ENCODE measurements around the gene SPATC1L.

Gene SPATC1L

GRCh38 chr21:46193829-46194373 is 9.6 kb upstream of the SPATC1L start:
- no peak for TF ChIP-seq CTCF (conservative IDR thresholded peaks at IDR 0.05)
- no peak overlapping the region for H3K27ac ChIP-seq

GRCh38 chr21:46191686-46192575 is 7.7 kb upstream of the SPATC1L start:
- H3K27ac ChIP-seq = peak overlapping the region; percentile 98
- no peak for TF ChIP-seq CTCF (conservative IDR thresholded peaks at IDR 0.05)

- H3K27ac ChIP-seq = peak overlapping the region; percentile 98
- no peak for TF ChIP-seq CTCF (conservative IDR thresholded peaks at IDR 0.05)
These were observed 7.0 kb upstream of the SPATC1L start for GRCh38 chr21:46191257-46191685.

GRCh38 chr21:46190491-46191131 is 6.4 kb upstream of the SPATC1L start:
- H3K27ac ChIP-seq = peak overlapping the region; percentile 98
- TF ChIP-seq CTCF (conservative IDR thresholded peaks at IDR 0.05) = no peak

GRCh38 chr21:46189959-46190490 is 5.8 kb upstream of the SPATC1L start:
- H3K27ac ChIP-seq = peak overlapping the region; percentile 98

GRCh38 chr21:46189213-46189958 is 5.1 kb upstream of the SPATC1L start:
- TF ChIP-seq CTCF (conservative IDR thresholded peaks at IDR 0.05) = no peak
- peak overlapping the region; percentile 98 for H3K27ac ChIP-seq

More at GRCh38 chr21:46189959-46190490, 5.8 kb upstream of the SPATC1L start:
- TF ChIP-seq CTCF (conservative IDR thresholded peaks at IDR 0.05) = no peak
